Transverse colon (tissue), 4 donors: ENCODE measurements around the gene UVRAG. TPM values are rescaled to one million over a fixed set of nuclear protein-coding genes. Genes with fewer than 3 reads are reported as not detected.

ENCODE experiments used
- DNase-seq: peaks from one replicate; pipeline ENCODE4 v3.0.0-alpha.2; 2019
- H3K27ac ChIP-seq, 4 donors: fragments of 200-600 bp; sonication (generic); 2 replicates each; pipeline ENCODE4 v1.5.1; 2016 to 2018; ENCODE audit warnings: inconsistent platforms in 4 of 4
- H3K27me3 ChIP-seq: fragments of 200-600 bp; sonication (generic); 2 replicates; pipeline ENCODE4 v1.5.1; 2017; ENCODE audit warnings: inconsistent platforms
- H3K36me3 ChIP-seq, 4 donors: fragments of 200-600 bp; sonication (generic); 2 replicates each; pipeline ENCODE4 v1.5.1; 2017 to 2019; ENCODE audit warnings: inconsistent platforms in 4 of 4
- H3K4me1 ChIP-seq, 4 donors: fragments of 200-600 bp; sonication (generic); 2 replicates each; pipeline ENCODE4 v1.5.1; 2017 to 2020; ENCODE audit warnings: inconsistent platforms in 4 of 4
- H3K4me3 ChIP-seq, 4 donors: fragments of 200-600 bp; sonication (generic); 1 replicate in 1 of 4; 2 replicates in 3 of 4; pipeline versions ENCODE4 v1.5.1 to v1.6.1; 2017 to 2019; ENCODE audit warnings: inconsistent platforms in 4 of 4
- H3K9me3 ChIP-seq, 2 donors: fragments of 200-600 bp; sonication (generic); 2 replicates each; pipeline ENCODE4 v1.5.1; 2017 to 2019; ENCODE audit warnings: inconsistent platforms in 2 of 2
- CTCF ChIP-seq, 5 experiments: fragments of 200-600 bp in 3 of 5; fragments of 450-650 bp in 2 of 5; sonication (generic) in 3 of 5; IDR thresholded peaks; 1 replicate in 2 of 5; 2 replicates in 3 of 5; pipeline ENCODE4 v1.5.1; 2016 to 2017; ENCODE audit warnings: antibody characterized with exemption in 5 of 5, inconsistent platforms in 3 of 5, mild to moderate bottlenecking in 2 of 5, moderate library complexity in 1 of 5
- EP300 ChIP-seq: sonication (generic); formaldehyde crosslinking; IDR thresholded peaks from one replicate; pipeline ENCODE4 v1.6.1; 2017; ENCODE audit warnings: antibody characterized with exemption, low read depth
- POLR2A ChIP-seq: fragments of 450-650 bp; IDR thresholded peaks from one replicate; pipeline ENCODE4 v1.6.1; 2016; ENCODE audit warnings: antibody characterized with exemption, mild to moderate bottlenecking, moderate library complexity
- POLR2AphosphoS5 ChIP-seq, 3 donors: sonication (generic); formaldehyde crosslinking; IDR thresholded peaks; one replicate each; pipeline ENCODE4 v1.6.1; 2016; ENCODE audit warnings: antibody characterized with exemption in 3 of 3
- WGBS, 2 donors: methylation state at CpG; one replicate each; pipeline ENCODE4 v1.1.5; 2018; ENCODE audit warnings: low coverage in 1 of 2; 5-methylcytosine and 5-hydroxymethylcytosine counted together
- in situ Hi-C, 4 donors: fragments of 200-750 bp; cut with MboI; loops; one replicate each; pipeline versions ENCODE4 v1.15.0 to v1.15.1; 2017; ENCODE audit warnings: low sequenced_read_pairs in 3 of 4, low pct_ligation_motif_present in 1 of 4, low pct_unique_long_range_greater_than_20kb in 1 of 4
- intact Hi-C: fragments of 100-400 bp; cut with DNase I; formaldehyde crosslinking; loops from one replicate; pipeline ENCODE4 v1.15.1; 2023; ENCODE audit warnings: low total_unique reads
- total RNA-seq, 4 donors: library from RNA; depleted of rRNA; stranded (reverse); fragments of >200 nt; gene quantifications; one replicate each; pipeline ENCODE4 v1.1.0, GENCODE V29; 2016

UVRAG gene
- total RNA-seq, 4 donors from 2014 or later, result 12.7 to 34.6 (median 19.3) TPM

GRCh38 chr11:75781296-75781695 is 33.7 kb upstream of the UVRAG start:
- WGBS, 2 donors, result 96% methylated on average over 7 of the region's 7 CpGs; no CpG with 5 or more reads in 1 of the 2 donors
- intact Hi-C loops, result no loop called here
- Histone ChIP-seq H3K9me3 (no peaks in the 10 kb centered on the region), H3K36me3 (no peaks in the 10 kb centered on the region), H3K4me1 (peaks cover 0 to 2% (median 0%) of the 10 kb centered on the region in 4 donors), H3K27ac (no peak overlapping the region), H3K4me3 (no peak overlapping the region), H3K27me3 (no peaks in the 10 kb centered on the region)
- TF ChIP-seq CTCF (IDR thresholded peaks at IDR 0.05), result no peak
- no peak for TF ChIP-seq EP300
- no peak for TF ChIP-seq POLR2AphosphoS5 (IDR thresholded peaks at IDR 0.05)
- TF ChIP-seq POLR2A, result no peak
- no peak for DNase-seq
- in situ Hi-C loops, result no loop called here

- intact Hi-C loops, result no loop called here
- in situ Hi-C loops, result no loop called here
- no peak overlapping the region for H3K4me3 ChIP-seq
Measured at GRCh38 chr11:75781831-75782230, 33.2 kb upstream of the UVRAG start.

GRCh38 chr11:75782540-75783263 is 32.3 kb upstream of the UVRAG start:
- in situ Hi-C loops, result no loop called here
- intact Hi-C loops, result no loop called here

More at GRCh38 chr11:75781831-75782230, 33.2 kb upstream of the UVRAG start:
- TF ChIP-seq EP300 (no peak), CTCF (IDR thresholded peaks at IDR 0.05) (no peak), POLR2A (no peak), POLR2AphosphoS5 (IDR thresholded peaks at IDR 0.05) (no peak)
- H3K36me3 ChIP-seq, result no peaks in the 10 kb centered on the region
- WGBS, 2 donors, result 96 to 100% methylated on average over 1 to 9 of the region's 9 CpGs
- peaks cover 0 to 2% (median 0%) of the 10 kb centered on the region in 4 donors for H3K4me1 ChIP-seq
- DNase-seq, result no peak
- no peaks in the 10 kb centered on the region for H3K9me3 ChIP-seq
- no peak overlapping the region for H3K27ac ChIP-seq
- no peaks in the 10 kb centered on the region for H3K27me3 ChIP-seq

More at GRCh38 chr11:75782540-75783263, 32.3 kb upstream of the UVRAG start:
- Histone ChIP-seq H3K4me3 (no peak overlapping the region), H3K36me3 (no peaks in the 10 kb centered on the region), H3K27ac (no peak overlapping the region), H3K27me3 (no peaks in the 10 kb centered on the region), H3K9me3 (no peaks in the 10 kb centered on the region), H3K4me1 (peaks cover 0 to 2% (median 0%) of the 10 kb centered on the region in 4 donors)
- 91% methylated on average over 4 of the region's 4 CpGs; no CpG with 5 or more reads in 1 of the 2 donors for WGBS, 2 donors
- no peak for TF ChIP-seq POLR2A
- TF ChIP-seq EP300, result no peak
- no peak for TF ChIP-seq CTCF (IDR thresholded peaks at IDR 0.05)
- no peak for TF ChIP-seq POLR2AphosphoS5 (IDR thresholded peaks at IDR 0.05)
- DNase-seq, result no peak
